ENCODE results near the gene MADD. TPM values are rescaled to one million over a fixed set of nuclear protein-coding genes. Genes with fewer than 3 reads are reported as not detected.

Gene MADD
- total and polyA plus RNA-seq, 2 experiments from 2014 or later: 13.4 to 43.8 TPM

GRCh38 chr11:47357985-47358730, 88.2 kb downstream of the MADD start:
- Histone ChIP-seq H3K27me3 (ENCODE audit: insufficient read depth) (no peaks in the 10 kb centered on the region), H3K27ac (ENCODE audit: low read depth) (no peak overlapping the region), H3K4me2 (no peak overlapping the region), H3F3A (replicated peaks; ENCODE audit: low read depth) (peaks cover 20% of the 10 kb centered on the region), H3K36me3 (ENCODE audit: insufficient read depth) (no peaks in the 10 kb centered on the region), H4K20me1 (replicated peaks; ENCODE audit: insufficient read depth) (no peaks in the 10 kb centered on the region), H3K9me2 (ENCODE audit: insufficient read depth) (no peaks in the 10 kb centered on the region), H3K79me2 (replicated peaks; ENCODE audit: insufficient read depth) (no peaks in the 10 kb centered on the region), H3K4me3 (no peak overlapping the region), H3K4me1 (ENCODE audit: insufficient read depth) (peaks cover 7% of the 10 kb centered on the region; the same call in 1 of the 2 replicates), H2AFZ (no peak overlapping the region)
- Mint-ChIP-seq H3K4me1 (peaks cover 4% of the 10 kb centered on the region; the same call in 1 of the 3 replicates), H3K36me3 (ENCODE audit: low read depth) (no peaks in the 10 kb centered on the region; the same call in 2 of the 3 replicates), H3K4me3 (no peak overlapping the region), H3K9me3 (no peaks in the 10 kb centered on the region), H3K27me3 (ENCODE audit: insufficient read depth, low read depth, poor library complexity) (peaks cover 9% of the 10 kb centered on the region), H3K27ac (no peak overlapping the region)
- DNase-seq (ENCODE audit: low spot score) (no peak), ATAC-seq (no peak)
- no peak for TF ChIP-seq JUNB (IDR thresholded peaks at IDR 0.05; ENCODE audit: unreplicated experiment)
- no peak for TF ChIP-seq ZNF331 (CRISPR knock-in tag; IDR thresholded peaks at IDR 0.05; ENCODE audit: low read depth)
- TF ChIP-seq ETS1 (IDR thresholded peaks at IDR 0.05): no peak
- TF ChIP-seq NANOG (IDR thresholded peaks at IDR 0.05; ENCODE audit: borderline replicate concordance): no peak
- TF ChIP-seq REST (IDR thresholded peaks at IDR 0.05; ENCODE audit: unreplicated experiment): no peak
- TF ChIP-seq CTCF (conservative IDR thresholded peaks at IDR 0.05; ENCODE audit: low read depth in 2 of 2): no peak
- TF ChIP-seq STAT1 (IDR thresholded peaks at IDR 0.05; ENCODE audit: unreplicated experiment): no peak
- no peak for TF ChIP-seq EZH2 (IDR thresholded peaks at IDR 0.05; ENCODE audit: low read depth, unreplicated experiment)
- TF ChIP-seq EZH2phosphoT487 (IDR thresholded peaks at IDR 0.05; ENCODE audit: unreplicated experiment): no peak
- no peak for TF ChIP-seq ZNF462 (CRISPR knock-in tag; IDR thresholded peaks at IDR 0.05)
- TF ChIP-seq ZNF114 (CRISPR knock-in tag; IDR thresholded peaks at IDR 0.05): no peak

All from GM23338 (cell line).